GM12865 (cell line): ENCODE data around the gene CLDN3.

ENCODE experiments used
- DNase-seq: peaks from one replicate; pipeline ENCODE4 v3.0.0; 2010; ENCODE audit warnings: low read depth
- H3K4me3 ChIP-seq: 2 replicates; pipeline ENCODE4 v1.5.1; 2011; ENCODE audit warnings: mild to moderate bottlenecking, low read depth, low read length, control low read depth
- TF ChIP-seq, protein P1 (sequence below): IDR thresholded peaks from 2 replicates; pipeline ENCODE4 v1.5.1; 2011; ENCODE audit warnings: low read length, control low read depth, low read depth, inconsistent platforms; ENCODE audit not compliant: insufficient read depth; ENCODE audit errors: missing control alignments

Gene CLDN3

DNA sequence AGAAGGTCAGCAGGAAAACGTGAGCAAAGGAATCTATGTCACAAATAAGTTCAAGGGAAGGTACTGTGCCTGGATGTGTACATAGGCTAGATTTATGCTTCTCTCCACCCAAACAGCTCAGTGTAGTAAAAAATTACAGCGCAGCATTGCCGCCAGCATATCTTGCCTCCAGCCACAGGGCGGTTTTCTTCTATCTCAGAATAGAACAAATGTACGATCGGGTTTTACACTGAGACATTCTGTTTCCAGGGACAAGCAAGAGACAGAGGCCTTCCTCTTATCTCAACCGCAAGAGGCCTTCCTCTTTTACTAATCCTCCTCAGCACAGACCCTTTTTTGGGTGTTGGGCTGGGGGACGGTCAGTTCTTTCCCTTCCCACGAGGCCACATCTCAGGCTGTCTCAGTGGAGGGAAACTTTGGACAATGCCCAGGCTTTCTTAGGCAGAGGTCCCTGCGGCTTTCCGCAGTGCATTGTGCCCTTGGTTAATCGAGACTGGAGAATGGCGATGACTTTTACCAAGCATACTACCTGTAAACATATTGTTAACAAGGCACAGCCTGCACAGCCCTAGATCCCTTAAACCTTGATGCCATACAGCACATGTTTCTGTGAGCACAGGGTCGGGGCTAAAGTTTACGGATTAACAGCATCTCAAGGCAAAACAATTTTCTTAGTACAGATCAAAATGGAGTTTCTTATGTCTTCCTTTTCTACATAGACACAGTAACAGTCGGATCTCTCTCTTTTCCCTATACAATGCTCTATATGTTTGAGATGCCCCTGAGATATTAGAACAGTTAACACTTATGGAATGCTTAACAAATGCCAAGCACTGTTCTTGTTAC is 19.9 kb downstream of the CLDN3 start:
- TF ChIP-seq, protein P1, sequence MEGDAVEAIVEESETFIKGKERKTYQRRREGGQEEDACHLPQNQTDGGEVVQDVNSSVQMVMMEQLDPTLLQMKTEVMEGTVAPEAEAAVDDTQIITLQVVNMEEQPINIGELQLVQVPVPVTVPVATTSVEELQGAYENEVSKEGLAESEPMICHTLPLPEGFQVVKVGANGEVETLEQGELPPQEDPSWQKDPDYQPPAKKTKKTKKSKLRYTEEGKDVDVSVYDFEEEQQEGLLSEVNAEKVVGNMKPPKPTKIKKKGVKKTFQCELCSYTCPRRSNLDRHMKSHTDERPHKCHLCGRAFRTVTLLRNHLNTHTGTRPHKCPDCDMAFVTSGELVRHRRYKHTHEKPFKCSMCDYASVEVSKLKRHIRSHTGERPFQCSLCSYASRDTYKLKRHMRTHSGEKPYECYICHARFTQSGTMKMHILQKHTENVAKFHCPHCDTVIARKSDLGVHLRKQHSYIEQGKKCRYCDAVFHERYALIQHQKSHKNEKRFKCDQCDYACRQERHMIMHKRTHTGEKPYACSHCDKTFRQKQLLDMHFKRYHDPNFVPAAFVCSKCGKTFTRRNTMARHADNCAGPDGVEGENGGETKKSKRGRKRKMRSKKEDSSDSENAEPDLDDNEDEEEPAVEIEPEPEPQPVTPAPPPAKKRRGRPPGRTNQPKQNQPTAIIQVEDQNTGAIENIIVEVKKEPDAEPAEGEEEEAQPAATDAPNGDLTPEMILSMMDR = no peak
- DNase-seq = no peak
- no peak overlapping the region for H3K4me3 ChIP-seq

- H3K4me3 ChIP-seq = no peak overlapping the region
- DNase-seq = no peak
- TF ChIP-seq, protein P1 = no peak
Measured at GRCh38 chr7:73746378-73746777, 23.7 kb downstream of the CLDN3 start.

DNA sequence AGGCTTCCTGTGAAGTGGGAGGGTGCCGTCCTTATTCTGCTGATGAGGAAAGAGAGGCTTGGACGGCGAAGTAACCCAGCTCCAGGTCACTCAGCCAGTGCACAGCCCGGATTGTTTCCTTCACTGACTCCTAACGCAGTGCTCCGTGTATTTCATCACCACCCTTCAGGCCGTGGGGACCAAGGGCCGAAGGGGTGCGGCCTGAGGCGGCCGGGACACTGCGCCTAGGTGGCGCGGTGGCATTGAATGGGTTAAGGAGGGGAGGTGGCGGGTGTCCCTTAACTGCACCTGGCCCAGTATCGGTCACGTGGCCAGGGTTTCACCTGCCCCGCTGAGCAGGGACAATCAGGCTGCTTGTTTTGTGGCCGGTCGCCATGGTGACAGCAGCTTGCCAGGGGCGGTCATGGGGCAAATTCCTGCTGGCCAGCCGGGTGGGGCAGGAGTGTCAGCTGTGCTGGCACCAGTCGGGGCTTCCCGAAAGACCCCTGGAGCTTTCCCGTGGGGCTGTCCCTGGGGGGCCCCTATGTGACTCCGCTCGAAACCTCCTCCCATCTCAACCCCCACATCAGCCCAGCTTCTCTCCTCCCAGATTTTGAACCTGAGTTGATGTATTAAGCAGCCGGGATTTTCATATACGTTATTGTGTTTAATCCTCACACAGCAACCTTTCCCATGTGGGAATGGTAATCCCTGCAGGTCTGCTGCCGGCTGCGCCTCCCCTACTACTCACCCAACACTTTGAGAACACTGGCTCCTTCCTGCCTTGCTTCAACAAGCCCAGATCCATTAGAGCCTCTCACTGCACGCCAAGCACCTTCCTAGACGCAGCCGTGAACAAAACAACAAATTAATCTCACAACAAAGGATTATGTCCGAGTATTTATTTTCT is 27.1 kb downstream of the CLDN3 start:
- peak; percentile 62 for DNase-seq
- no peak overlapping the region for H3K4me3 ChIP-seq
- TF ChIP-seq, protein P1 = no peak

- TF ChIP-seq, protein P1 = no peak
- H3K4me3 ChIP-seq = no peak overlapping the region
- DNase-seq = no peak
Measured at GRCh38 chr7:73742338-73742752, 27.7 kb downstream of the CLDN3 start.

GRCh38 chr7:73741600-73741999 is 28.5 kb downstream of the CLDN3 start:
- no peak overlapping the region for H3K4me3 ChIP-seq

GRCh38 chr7:73740771-73741170 is 29.3 kb downstream of the CLDN3 start:
- H3K4me3 ChIP-seq = no peak overlapping the region
- no peak for DNase-seq
- TF ChIP-seq, protein P1 = no peak

More at GRCh38 chr7:73741600-73741999, 28.5 kb downstream of the CLDN3 start:
- DNase-seq = no peak
- TF ChIP-seq, protein P1 = no peak
